ENCODE results near the gene IRF2BPL.

The IRF2BPL gene

DNA sequence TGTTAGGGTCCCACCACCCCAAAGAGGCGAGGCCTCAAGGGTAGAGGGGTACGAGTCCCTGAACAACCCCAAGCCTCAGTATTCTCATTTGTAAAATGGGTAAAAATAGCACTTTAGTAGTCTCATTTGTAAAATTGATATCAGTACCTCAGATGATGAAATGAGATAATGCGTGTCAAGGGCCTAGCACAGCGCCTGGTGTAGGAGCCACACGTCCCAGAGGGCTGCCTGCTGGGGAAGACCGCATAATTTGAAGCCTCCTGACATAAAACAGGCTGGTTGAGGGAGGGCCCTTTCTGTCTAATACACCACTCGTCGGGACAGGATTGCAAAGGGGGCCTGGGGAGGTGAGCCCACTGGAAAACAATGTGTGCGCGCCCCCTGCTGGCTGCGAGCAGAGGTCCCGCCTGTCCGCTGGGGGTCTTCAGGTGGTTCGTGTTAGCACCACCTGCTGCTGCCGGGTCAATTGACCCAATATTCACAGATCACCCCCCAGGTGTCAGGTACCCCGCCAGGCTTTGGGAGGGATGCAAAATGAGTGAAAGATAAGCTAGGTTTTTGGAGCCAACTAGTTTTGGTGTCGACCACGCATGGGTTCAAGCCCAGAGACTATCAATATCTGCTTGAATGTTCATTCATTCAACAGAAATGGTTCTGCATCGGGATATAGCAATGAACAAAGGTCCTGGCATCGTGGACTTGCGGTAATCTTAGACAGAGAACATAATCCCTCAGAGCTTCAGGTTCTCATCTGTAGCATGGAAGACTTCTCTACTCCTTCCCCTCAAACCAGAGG is 24.7 kb upstream of the IRF2BPL start:
- DNase-seq (ENCODE audit: low read depth) = peak; percentile 57
- H3K4me3 ChIP-seq (ENCODE audit: low read length) = no peak overlapping the region
- TF ChIP-seq, protein P1, sequence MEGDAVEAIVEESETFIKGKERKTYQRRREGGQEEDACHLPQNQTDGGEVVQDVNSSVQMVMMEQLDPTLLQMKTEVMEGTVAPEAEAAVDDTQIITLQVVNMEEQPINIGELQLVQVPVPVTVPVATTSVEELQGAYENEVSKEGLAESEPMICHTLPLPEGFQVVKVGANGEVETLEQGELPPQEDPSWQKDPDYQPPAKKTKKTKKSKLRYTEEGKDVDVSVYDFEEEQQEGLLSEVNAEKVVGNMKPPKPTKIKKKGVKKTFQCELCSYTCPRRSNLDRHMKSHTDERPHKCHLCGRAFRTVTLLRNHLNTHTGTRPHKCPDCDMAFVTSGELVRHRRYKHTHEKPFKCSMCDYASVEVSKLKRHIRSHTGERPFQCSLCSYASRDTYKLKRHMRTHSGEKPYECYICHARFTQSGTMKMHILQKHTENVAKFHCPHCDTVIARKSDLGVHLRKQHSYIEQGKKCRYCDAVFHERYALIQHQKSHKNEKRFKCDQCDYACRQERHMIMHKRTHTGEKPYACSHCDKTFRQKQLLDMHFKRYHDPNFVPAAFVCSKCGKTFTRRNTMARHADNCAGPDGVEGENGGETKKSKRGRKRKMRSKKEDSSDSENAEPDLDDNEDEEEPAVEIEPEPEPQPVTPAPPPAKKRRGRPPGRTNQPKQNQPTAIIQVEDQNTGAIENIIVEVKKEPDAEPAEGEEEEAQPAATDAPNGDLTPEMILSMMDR (IDR thresholded peaks at IDR 0.05; ENCODE audit: insufficient read depth, low read depth, low read length, missing control alignments) = peak; percentile 60

DNA sequence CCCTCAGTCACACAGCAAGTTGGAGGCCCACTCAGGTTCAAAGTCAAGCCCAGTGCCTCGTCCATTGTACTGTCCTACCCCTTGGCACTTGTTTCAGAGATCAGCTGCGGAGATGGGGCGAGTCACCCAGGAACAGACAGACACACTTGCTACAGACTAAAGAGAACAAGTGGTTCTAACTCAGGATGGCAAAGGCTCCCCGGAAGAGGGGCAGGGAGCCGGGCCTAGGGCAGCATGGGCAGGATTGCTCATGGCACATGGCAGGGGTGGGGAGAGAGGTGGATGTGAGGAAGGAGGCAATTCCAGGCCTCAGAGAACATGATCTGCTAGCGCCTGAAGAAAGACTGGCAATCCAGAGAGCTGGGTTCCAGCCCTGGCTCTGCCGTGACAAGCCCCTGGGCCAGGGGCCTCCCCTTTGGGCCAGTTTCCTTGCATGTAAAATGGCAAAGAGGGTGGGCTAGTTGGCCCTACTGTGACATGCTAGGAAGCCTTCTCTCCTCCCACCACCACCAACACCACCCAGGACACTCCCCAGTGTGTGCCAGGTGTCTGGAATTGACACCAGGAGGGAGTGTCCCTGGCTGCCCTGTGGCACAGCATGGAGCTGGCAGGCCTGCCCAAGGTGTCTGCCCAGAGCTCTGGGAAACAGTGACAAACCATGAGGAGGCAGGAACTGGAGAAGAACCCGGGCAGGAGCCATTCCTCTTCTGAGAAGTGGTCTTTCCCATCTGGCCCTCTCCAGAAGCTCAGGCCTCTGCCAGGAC is 24.0 kb upstream of the IRF2BPL start:
- DNase-seq (ENCODE audit: low read depth) = no peak
- TF ChIP-seq, protein P1 (IDR thresholded peaks at IDR 0.05; ENCODE audit: insufficient read depth, low read depth, low read length, missing control alignments) = no peak
- H3K4me3 ChIP-seq (ENCODE audit: low read length) = no peak overlapping the region

DNA sequence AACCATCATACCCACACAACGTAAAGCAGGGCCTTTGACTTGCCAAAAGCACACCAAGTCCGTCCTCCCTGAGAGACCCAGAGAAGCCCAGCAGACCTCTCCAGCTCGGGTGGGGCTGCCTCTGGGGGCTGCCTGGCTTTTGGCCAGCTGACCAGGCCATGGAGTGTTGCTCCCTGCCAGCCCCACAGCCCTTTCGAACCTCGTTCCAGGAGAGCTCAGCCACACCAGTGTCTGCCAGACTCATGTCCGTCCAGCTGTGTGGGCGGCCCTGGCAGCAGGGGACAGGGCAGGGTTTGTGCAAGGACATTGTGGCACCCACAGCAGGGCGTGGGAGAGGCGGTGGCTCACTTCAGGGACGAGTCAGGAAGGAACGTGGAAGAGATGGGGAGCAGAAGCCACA is 22.6 kb upstream of the IRF2BPL start:
- TF ChIP-seq, protein P1 (IDR thresholded peaks at IDR 0.05; ENCODE audit: insufficient read depth, low read depth, low read length, missing control alignments) = no peak
- no peak for DNase-seq (ENCODE audit: low read depth)
- no peak overlapping the region for H3K4me3 ChIP-seq (ENCODE audit: low read length)

DNA sequence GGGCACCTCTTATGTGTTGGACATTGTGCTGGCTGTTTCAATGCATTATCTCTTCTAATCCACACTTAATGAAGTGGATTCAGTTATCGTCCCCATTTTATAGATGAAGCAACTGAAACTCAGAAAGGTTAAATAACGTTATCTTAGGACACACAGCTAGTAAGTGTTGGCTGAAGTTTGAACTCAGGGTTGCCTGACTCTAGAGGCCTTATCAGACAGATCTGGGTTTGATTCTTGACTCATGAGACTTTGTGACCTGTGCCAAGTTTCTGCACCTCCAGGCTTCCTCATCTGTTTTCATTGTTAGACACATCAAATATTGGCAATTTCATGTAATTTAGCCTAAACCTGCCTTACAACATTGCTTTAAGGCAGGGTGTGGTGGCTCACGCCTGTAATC is 18.2 kb upstream of the IRF2BPL start:
- TF ChIP-seq, protein P1 (IDR thresholded peaks at IDR 0.05; ENCODE audit: insufficient read depth, low read depth, low read length, missing control alignments) = no peak

DNA sequence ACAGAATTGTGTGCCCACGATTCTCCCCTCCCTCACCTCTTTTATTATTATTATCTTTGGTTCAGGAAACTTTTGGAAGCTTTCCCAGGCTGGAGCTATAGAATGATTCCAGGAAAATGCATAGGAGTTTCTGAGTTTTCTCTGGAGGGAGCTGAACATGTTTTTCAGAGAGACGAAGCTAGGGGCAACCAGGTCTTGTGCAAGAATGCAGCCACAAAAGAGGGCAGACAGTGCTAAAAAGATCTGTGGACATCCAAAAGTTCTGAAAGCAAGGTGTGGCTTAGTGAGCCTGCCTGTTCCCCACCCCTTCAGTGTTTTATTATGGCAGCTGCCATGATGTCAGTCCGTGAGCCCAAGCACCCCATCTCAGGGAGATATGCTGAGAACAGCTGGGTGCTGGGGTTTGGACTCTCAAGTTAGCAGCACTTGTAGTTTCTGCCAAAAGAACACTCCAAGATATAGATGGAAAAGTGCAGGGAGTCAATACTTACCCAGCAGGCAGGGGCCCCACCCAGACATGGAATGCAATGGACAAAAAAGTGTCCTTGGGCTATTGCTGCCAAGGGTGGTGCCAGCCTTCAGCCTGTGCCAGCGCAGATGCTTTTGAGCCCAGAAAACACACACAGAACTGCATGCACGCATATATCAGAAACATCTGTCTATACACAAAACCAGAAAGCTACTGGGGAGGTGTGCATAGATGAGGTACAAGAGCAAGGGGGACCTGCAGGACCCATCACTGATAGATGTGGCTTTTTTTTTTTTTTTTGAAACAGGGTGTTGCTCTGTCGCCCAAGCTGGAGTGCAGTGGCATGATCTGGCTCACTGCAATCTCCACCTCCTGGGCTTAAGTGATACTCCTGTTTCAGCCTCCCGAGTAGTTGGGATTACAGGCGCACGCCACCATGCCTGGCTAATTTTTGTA is 17.0 kb upstream of the IRF2BPL start:
- no peak for DNase-seq (ENCODE audit: low read depth)
- no peak overlapping the region for H3K4me3 ChIP-seq (ENCODE audit: low read length)
- TF ChIP-seq, protein P1 (IDR thresholded peaks at IDR 0.05; ENCODE audit: insufficient read depth, low read depth, low read length, missing control alignments) = peak; percentile 4

More for the DNA sequence above, 18.2 kb upstream of the IRF2BPL start:
- no peak for DNase-seq (ENCODE audit: low read depth)
- H3K4me3 ChIP-seq (ENCODE audit: low read length) = no peak overlapping the region

DNA sequence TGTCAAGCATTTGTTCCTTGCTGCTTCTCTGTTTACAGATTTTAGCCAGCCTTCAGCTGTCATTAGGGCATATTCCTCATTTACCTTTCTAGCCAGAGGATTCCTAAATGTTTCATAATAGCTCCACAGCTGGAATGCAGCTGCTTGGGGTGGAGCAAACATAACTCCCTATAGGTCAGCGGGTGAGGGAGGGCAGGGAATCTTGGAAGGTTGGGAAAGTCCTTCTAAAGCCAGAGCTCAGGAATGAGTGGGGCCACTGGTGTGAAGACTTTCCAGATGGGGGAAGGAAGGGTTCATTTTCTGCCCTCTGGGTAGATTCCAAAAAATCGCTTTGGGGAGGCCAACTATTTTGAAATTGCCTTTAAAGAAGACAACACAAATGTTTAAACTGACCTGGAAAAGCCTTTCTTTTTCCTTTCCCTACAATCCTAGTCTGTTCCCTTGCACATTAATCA is 16.3 kb upstream of the IRF2BPL start:
- DNase-seq (ENCODE audit: low read depth) = peak; percentile 52
- TF ChIP-seq, protein P1 (IDR thresholded peaks at IDR 0.05; ENCODE audit: insufficient read depth, low read depth, low read length, missing control alignments) = no peak
- no peak overlapping the region for H3K4me3 ChIP-seq (ENCODE audit: low read length)

Measured in epithelial cell of esophagus (primary cell).